ENCODE data around the gene TNRC6C. TPM values are rescaled to one million over a fixed set of nuclear protein-coding genes. Genes with fewer than 3 reads are reported as not detected.

Gene TNRC6C
- total and polyA plus RNA-seq, 2 of the 13 experiments (the other 11 are each of a cell fraction or from before 2014, with no cell fraction given), result 0.66 to 4.9 TPM

DNA sequence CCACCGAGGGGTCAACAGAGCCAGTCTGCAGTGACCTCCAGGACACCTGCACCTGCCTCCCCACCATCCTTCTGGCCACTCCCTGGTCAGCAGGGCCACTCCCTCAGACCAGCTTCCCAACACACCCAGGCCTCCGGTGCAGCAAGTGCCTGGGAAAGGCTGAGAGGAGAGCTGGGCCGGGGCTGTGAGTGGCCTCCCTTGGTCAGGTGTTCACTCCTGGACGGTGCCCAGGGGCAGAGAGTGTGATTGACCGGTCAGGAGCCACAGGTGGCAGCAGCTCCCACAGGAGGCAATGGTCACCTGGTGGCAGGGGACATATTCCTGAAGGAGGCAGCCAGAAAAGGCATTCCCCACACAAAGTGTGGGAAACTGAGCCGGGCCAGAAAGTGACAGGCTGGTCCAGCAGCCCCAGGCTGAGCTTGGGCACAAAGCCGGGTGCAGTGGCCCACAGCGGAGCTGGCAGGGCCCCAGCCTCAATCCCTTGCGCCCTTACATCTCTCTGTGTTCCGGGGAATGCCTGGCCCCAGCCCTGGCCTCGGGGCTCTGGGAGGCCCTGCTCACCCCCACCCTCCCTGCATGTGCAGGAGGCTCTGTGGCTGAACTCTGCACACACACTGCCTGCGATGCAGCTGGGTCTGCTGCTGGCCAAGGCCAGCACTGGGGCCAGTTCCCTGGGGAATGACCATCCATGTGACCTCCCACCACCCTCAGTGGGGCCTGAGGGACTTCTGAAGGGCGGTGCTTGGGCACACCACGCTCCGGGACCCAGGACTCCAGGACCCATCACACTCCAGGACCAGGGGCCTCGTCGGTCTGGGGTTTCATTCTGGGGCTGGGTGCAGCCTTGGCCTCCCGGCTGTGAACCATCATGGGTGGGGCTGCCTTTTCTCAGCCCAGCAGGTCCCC is 186.5 kb downstream of the TNRC6C start (continued):
- TF ChIP-seq ZBTB44 (CRISPR knock-in tag; IDR thresholded peaks at IDR 0.05) (no peak), AHDC1 (CRISPR knock-in tag; IDR thresholded peaks at IDR 0.05; ENCODE audit: borderline replicate concordance) (no peak), ARNT (IDR thresholded peaks at IDR 0.05) (no peak), ISL2 (CRISPR knock-in tag; IDR thresholded peaks at IDR 0.05) (peak; percentile 58; the same call in 1 of the 2 replicates), NR2C2 (CRISPR knock-in tag; IDR thresholded peaks at IDR 0.05; ENCODE audit: borderline replicate concordance) (peak; percentile 46), POGZ (CRISPR knock-in tag; IDR thresholded peaks at IDR 0.05) (peak; percentile 67), ZBTB2 (CRISPR knock-in tag; IDR thresholded peaks at IDR 0.05; ENCODE audit: low read depth) (no peak), ATF6 (CRISPR knock-in tag; conservative IDR thresholded peaks at IDR 0.05) (0 out of 2 replicates have a peak, but pooled peaks have one; percentile 15), SAP130 (CRISPR knock-in tag; IDR thresholded peaks at IDR 0.05; ENCODE audit: low read depth) (peak; percentile 84), ZNF260 (CRISPR knock-in tag; IDR thresholded peaks at IDR 0.05; ENCODE audit: borderline replicate concordance, low read depth) (no peak), CBX1 (IDR thresholded peaks at IDR 0.05; ENCODE audit: low read depth) (no peak), TARDBP (CRISPR knock-in tag; IDR thresholded peaks at IDR 0.05) (peak; percentile 87; the same call in 1 of the 2 replicates)
- TF ChIP-seq, protein P1, sequence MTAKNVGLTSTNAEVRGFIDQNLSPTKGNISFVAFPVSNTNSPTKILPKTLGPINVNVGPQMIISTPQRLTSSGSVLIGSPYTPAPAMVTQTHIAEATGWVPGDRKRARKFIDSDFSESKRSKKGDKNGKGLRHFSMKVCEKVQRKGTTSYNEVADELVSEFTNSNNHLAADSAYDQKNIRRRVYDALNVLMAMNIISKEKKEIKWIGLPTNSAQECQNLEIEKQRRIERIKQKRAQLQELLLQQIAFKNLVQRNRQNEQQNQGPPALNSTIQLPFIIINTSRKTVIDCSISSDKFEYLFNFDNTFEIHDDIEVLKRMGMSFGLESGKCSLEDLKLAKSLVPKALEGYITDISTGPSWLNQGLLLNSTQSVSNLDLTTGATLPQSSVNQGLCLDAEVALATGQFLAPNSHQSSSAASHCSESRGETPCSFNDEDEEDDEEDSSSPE (CRISPR knock-in tag; IDR thresholded peaks at IDR 0.05), result peak; percentile 51
- TF ChIP-seq, protein P2, sequence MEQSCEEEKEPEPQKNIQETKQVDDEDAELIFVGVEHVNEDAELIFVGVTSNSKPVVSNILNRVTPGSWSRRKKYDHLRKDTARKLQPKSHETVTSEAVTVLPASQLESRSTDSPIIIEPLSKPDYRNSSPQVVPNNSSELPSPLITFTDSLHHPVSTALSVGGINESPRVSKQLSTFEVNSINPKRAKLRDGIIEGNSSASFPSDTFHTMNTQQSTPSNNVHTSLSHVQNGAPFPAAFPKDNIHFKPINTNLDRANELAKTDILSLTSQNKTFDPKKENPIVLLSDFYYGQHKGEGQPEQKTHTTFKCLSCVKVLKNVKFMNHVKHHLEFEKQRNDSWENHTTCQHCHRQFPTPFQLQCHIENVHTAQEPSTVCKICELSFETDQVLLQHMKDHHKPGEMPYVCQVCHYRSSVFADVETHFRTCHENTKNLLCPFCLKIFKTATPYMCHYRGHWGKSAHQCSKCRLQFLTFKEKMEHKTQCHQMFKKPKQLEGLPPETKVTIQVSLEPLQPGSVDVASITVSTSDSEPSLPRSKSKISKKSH (CRISPR knock-in tag; IDR thresholded peaks at IDR 0.05; ENCODE audit: borderline replicate concordance), result no peak
